ENCODE results near the gene CCDC93. TPM values are rescaled to one million over a fixed set of nuclear protein-coding genes. Genes with fewer than 3 reads are reported as not detected.

The CCDC93 gene
- total and polyA plus RNA-seq, 2 of the 4 experiments (the other 2 are of a cell fraction): 8.1 to 17.2 TPM

DNA sequence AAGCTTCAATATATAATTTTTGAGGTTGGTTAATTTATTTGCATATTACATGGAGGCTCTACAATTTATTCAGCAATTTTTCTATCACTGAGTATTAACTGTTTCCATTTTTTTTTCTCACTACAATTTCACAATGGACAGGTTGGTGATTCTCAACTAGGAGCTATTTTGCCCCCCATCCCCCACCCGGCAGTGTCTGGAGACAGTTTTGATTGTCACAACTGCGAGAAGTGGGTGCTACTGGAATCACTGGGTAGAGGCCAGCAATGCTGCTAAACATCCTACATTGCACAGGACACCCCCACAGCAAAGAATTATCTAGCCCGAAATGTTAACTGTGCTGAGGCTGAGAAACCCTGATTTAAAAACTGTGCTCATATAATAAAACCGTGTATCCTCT is 82.6 kb downstream of the CCDC93 start:
- BruUV-seq (replicated peaks): no TSS peak
- H3K23ac ChIP-seq (ENCODE audit: low read depth, low read length): no peak overlapping the region
- no peak overlapping the region for H2BK15ac ChIP-seq (ENCODE audit: low read depth, low read length)
- ChIA-PET CTCF (interaction anchor here (1.4 to 1.5 kb wide), 2 partner anchors 9 to 13 kb away, joined by 3 to 4 read pairs; no protein-coding TSS in a partner anchor), POLR2A (ENCODE audit: unreplicated experiment) (no interaction called here)
- in situ Hi-C loops (cut with MboI; ENCODE audit: low sequenced_read_pairs) (loop anchor here (10.0 kb wide), 1 partner anchor 106 kb away; no protein-coding TSS in a partner anchor), intact Hi-C loops (cut with micrococcal nuclease) (no loop called here), dilution Hi-C loops (cut with HindIII; ENCODE audit: low sequenced_read_pairs, unreplicated experiment) (no loop called here)
- no peaks in the 10 kb centered on the region for H3K27me3 ChIP-seq (ENCODE audit: control insufficient read depth, insufficient read depth, low read length)
- no peak overlapping the region for H3K4me3 ChIP-seq (ENCODE audit: insufficient read depth, low read depth, low read length)
- H3K4me2 ChIP-seq (ENCODE audit: low read depth, low read length): no peak overlapping the region
- no peak overlapping the region for H3K56ac ChIP-seq (ENCODE audit: extremely low read depth, insufficient read depth, low read length)
- no peak overlapping the region for H4K5ac ChIP-seq (ENCODE audit: low read depth, low read length)
- ATAC-seq (ENCODE audit: low read depth) (no peak), DNase-seq (no peak)
- H3K18ac ChIP-seq (ENCODE audit: low read depth, low read length): no peak overlapping the region
- H3K9me3 ChIP-seq (ENCODE audit: control insufficient read depth, insufficient read depth, low read length): no peaks in the 10 kb centered on the region
- no peak overlapping the region for H3K4ac ChIP-seq (ENCODE audit: low read depth, low read length)
- no peak overlapping the region for H2BK20ac ChIP-seq (ENCODE audit: low read depth, low read length)
- no peak overlapping the region for H2BK5ac ChIP-seq (ENCODE audit: low read depth, low read length, poor library complexity, severe bottlenecking)
- H2AFZ ChIP-seq (replicated peaks; ENCODE audit: low read length, poor library complexity): no peak overlapping the region
- H2AK9ac ChIP-seq (replicated peaks; ENCODE audit: low read depth, low read length, poor library complexity): no peak overlapping the region
- peaks cover 5% of the 10 kb centered on the region; the same call in 1 of the 2 replicates for H3K4me1 ChIP-seq (ENCODE audit: control insufficient read depth, insufficient read depth, low read length)
- H4K20me1 ChIP-seq (ENCODE audit: insufficient read depth, low read length): no peaks in the 10 kb centered on the region
- peaks cover 0 to 5% of the 10 kb centered on the region in 2 experiments; a peak in 1 of 4 replicates for H3K79me1 ChIP-seq (ENCODE audit: low read depth in 1 of 2, low read length in 2 of 2)
- H2AK5ac ChIP-seq (ENCODE audit: low read depth, low read length): no peak overlapping the region
- no peak overlapping the region for H3K27ac ChIP-seq (ENCODE audit: insufficient read depth, low read length)
- TF ChIP-seq POLR2A (IDR thresholded peaks at IDR 0.05; ENCODE audit: low read depth, low read length): no peak
- TF ChIP-seq, protein P1, sequence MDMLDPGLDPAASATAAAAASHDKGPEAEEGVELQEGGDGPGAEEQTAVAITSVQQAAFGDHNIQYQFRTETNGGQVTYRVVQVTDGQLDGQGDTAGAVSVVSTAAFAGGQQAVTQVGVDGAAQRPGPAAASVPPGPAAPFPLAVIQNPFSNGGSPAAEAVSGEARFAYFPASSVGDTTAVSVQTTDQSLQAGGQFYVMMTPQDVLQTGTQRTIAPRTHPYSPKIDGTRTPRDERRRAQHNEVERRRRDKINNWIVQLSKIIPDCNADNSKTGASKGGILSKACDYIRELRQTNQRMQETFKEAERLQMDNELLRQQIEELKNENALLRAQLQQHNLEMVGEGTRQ (IDR thresholded peaks at IDR 0.05; ENCODE audit: low read depth, low read length): no peak
- TF ChIP-seq RFX5 (IDR thresholded peaks at IDR 0.05; ENCODE audit: low read depth, low read length): no peak
- TF ChIP-seq BHLHE40 (IDR thresholded peaks at IDR 0.05; ENCODE audit: low read depth, low read length): no peak
- TF ChIP-seq, protein P2, sequence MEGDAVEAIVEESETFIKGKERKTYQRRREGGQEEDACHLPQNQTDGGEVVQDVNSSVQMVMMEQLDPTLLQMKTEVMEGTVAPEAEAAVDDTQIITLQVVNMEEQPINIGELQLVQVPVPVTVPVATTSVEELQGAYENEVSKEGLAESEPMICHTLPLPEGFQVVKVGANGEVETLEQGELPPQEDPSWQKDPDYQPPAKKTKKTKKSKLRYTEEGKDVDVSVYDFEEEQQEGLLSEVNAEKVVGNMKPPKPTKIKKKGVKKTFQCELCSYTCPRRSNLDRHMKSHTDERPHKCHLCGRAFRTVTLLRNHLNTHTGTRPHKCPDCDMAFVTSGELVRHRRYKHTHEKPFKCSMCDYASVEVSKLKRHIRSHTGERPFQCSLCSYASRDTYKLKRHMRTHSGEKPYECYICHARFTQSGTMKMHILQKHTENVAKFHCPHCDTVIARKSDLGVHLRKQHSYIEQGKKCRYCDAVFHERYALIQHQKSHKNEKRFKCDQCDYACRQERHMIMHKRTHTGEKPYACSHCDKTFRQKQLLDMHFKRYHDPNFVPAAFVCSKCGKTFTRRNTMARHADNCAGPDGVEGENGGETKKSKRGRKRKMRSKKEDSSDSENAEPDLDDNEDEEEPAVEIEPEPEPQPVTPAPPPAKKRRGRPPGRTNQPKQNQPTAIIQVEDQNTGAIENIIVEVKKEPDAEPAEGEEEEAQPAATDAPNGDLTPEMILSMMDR (conservative IDR thresholded peaks at IDR 0.05; ENCODE audit: low read depth, low read length): no peak
- TF ChIP-seq, protein P3, sequence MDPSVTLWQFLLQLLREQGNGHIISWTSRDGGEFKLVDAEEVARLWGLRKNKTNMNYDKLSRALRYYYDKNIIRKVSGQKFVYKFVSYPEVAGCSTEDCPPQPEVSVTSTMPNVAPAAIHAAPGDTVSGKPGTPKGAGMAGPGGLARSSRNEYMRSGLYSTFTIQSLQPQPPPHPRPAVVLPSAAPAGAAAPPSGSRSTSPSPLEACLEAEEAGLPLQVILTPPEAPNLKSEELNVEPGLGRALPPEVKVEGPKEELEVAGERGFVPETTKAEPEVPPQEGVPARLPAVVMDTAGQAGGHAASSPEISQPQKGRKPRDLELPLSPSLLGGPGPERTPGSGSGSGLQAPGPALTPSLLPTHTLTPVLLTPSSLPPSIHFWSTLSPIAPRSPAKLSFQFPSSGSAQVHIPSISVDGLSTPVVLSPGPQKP (IDR thresholded peaks at IDR 0.05; ENCODE audit: borderline replicate concordance, low read depth, low read length): no peak
- no peak overlapping the region for H4K8ac ChIP-seq (ENCODE audit: low read depth in 2 of 2, low read length in 2 of 2)
- H3K9me1 ChIP-seq (ENCODE audit: insufficient read depth, low read length): peaks cover 3% of the 10 kb centered on the region; the same call in 1 of the 2 replicates
- WGBS, 2 experiments (ENCODE audit: extremely low coverage in 2 of 2, insufficient read length in 1 of 2): 100% methylated on average over 1 of the region's 4 CpGs; no CpG with 5 or more reads in 1 of the 2 experiments
- H3K9ac ChIP-seq (ENCODE audit: low read depth, low read length): no peak overlapping the region
- no peak overlapping the region for H4K91ac ChIP-seq (ENCODE audit: insufficient read depth, low read depth, low read length)
- H3K14ac ChIP-seq (replicated peaks; ENCODE audit: low read depth, low read length): no peak overlapping the region
- no peak overlapping the region for H2BK120ac ChIP-seq (ENCODE audit: low read depth, low read length)
- peaks cover 49% of the 10 kb centered on the region for H3K36me3 ChIP-seq (ENCODE audit: control insufficient read depth, insufficient read depth, low read length)

Data from IMR-90 (cell line).